GM19240 (cell line): ENCODE measurements around the gene HEXIM1.

Experiments used
- DNase-seq: peaks from one replicate; pipeline ENCODE4 v3.0.0; 2011; ENCODE audit warnings: low spot score; ENCODE audit not compliant: insufficient read length

HEXIM1 gene

DNA sequence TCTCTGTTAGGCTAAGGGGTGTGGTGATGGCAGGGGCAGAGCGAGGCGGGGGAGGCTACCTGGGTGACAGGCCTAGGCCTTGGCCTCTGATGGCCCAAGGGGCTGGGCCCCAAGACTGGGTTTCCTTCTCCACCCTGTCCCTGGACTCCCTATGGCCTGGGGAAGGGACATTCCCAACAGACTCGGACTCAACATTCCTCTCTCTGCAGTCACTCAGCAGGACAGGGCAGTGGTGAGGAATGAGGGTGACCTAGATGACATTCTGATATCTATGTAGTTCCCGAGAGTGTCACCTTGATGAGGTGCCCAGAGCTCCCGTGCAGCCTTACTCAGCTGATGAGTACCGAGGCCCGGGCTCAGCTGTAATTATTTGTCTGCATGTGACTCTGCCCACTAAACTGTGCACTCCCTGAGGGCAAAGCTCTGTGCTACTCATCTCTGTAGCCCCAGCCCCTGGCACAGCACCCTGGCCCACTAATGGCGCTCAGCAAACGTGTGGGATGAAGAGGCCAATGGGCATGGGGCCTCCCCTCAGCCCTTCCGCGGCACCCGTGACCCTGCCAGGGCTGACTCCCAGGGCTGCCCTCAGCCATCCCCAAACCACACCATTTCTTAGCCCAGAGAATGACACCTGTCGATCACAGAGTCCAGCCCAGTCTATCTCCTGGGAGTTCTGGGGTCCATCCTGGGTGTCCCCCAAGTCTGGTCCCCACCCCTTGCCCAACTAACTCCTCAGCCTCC is 18.2 kb upstream of the HEXIM1 start:
- DNase-seq, result no peak

DNA sequence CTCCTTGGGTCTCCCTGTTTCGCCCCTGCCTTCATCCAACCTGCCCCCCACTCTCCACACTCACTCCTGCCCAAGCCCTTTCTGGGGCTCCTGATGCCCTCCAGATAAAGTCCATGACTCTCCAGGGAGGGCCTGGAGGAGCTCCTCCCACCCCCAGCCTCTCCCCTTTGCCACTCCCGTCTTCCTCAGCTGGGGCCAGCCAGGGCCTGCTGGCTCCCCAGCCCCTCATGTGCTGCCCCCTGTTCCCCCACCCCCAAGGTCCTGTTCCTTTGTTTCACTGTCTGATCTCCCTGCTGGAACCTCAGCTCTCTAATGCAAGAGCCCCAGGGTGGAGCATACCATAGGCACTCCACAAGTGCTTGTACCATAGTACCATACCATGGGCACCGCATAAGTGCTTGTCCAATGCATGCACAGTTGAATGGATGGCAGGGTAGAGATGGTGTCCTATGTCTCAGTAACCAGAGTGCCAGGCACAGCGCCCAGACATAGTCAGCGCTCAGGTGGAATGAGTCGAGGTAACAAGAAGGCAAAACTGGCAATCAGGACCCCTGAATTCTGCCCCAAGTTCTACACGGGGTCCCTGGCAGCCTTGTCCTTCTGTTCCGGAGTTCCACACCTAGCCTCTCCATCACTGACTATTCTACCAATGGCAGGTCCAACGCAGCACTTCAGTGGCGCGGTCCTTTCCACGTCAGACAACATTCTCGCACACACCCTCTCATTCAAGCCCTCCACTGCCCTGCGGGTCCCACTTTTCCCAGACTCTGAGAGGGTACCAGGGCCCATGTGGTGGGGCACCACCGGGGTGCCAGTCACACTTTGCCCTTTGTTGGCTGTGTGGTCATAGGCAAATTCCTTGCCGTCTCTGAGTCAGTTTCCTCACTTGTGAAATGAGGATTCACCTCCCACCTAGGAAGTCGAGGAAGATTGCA is 17.3 kb upstream of the HEXIM1 start:
- no peak for DNase-seq

DNA sequence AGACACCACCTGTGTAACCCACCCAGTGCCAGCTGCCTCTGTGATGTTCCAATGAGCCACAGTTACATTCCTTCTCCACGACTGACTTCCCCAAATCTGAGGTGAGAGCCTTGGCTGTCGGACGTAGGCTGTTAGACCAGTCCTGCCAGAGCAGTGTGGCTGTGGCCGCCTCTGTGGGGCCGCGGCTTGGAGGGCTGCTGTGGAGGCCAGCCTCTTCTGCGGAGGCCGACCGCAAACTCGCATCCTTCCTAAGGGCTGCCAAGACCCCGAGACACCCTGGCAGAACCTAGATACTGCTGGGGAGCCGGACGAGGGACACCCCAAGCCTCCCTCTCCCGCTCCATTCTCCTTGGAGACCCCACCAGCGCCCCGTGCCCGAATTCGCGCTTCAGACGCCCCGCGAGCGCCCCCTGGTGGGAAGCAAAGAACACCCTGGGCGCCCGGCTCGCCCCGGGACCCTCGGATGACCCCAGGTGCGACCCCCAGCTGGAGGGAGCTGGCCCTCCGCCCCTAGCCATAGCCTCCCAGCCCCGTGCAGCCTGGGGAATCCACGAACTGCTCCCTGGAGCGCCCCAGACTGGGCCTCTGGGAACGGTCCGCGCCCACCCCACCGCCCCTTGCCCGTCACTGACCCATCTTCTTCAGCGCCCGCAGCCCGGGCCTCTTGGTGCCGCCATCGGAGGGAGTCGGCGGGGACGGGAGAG is 16.5 kb upstream of the HEXIM1 start:
- DNase-seq, result no peak

DNA sequence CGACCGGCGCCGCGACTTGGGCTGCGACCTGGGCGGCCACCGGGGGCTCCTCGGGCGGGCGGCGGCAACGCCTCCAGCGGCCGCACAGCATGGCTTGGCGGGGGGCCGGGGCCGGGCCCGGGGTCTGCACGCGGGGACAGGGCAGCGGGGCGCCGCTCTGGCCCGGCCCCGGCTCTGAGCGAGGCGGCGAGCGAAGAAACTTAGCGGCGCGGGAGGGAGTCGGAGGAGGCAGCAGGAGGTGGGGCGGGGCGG is 16.0 kb upstream of the HEXIM1 start, which contains the start of gene PLCD3:
TSS of gene PLCD3 (minus strand) at position 196 of the 252 bp plus-strand sequence. CDS start at position 91, 105 bp downstream.
- DNase-seq, result no peak

- peak; percentile 86 for DNase-seq
Observed at GRCh38 chr17:45132572-45133463, 15.5 kb upstream of the HEXIM1 start.

- peak; percentile 98 for DNase-seq
Observed at GRCh38 chr17:45135192-45135977, 12.9 kb upstream of the HEXIM1 start, which contains the start of gene ACBD4. Gene ACBD4, plus strand, starts transcription at chr17:45135687. Its CDS starts 458 bp downstream, at chr17:45136145.

- DNase-seq, result no peak
Observed at GRCh38 chr17:45135978-45136791, 12.1 kb upstream of the HEXIM1 start.

GRCh38 chr17:45136846-45137560 is 11.3 kb upstream of the HEXIM1 start:
- DNase-seq, result no peak

GRCh38 chr17:45137561-45138305 is 10.5 kb upstream of the HEXIM1 start:
- DNase-seq, result no peak

- DNase-seq, result no peak
Observed at GRCh38 chr17:45138911-45139532, 9.3 kb upstream of the HEXIM1 start.

GRCh38 chr17:45139533-45139920 is 8.7 kb upstream of the HEXIM1 start:
- DNase-seq, result no peak

- no peak for DNase-seq
Observed at GRCh38 chr17:45143094-45143670, 5.1 kb upstream of the HEXIM1 start.

GRCh38 chr17:45143767-45144198 is 4.5 kb upstream of the HEXIM1 start:
- DNase-seq, result no peak

GRCh38 chr17:45144199-45145034 is 3.9 kb upstream of the HEXIM1 start:
- no peak for DNase-seq

- no peak for DNase-seq
Observed at GRCh38 chr17:45145035-45145389, 3.3 kb upstream of the HEXIM1 start.

DNA sequence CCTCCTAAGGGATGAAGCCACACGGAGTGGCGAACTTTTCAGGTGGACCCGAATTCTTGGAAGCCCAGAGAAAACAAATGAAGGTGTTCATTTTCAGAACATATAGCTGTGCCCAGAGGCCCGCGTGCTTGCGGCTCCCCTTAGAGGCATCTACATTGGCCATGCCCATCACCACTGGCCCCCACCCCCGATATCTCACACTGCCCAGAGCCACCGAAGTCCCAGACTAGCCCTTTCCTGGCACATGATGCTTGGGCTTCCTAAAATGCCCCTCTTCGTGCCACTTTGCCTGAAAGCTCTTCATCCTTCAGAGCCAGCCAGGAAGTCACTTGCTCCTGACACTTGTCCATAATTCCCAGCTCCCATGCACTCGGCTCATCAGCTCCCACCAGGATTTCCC is 2.1 kb upstream of the HEXIM1 start:
- no peak for DNase-seq
